NT2/D1 (cell line): ENCODE results near the gene ITGAL.

ENCODE experiments used
- SUZ12 ChIP-seq: IDR thresholded peaks from 2 replicates; pipeline ENCODE4 v1.6.1; 2011; ENCODE audit not compliant: insufficient read length, insufficient read depth; ENCODE audit errors: extremely low read depth
- YY1 ChIP-seq: IDR thresholded peaks from 2 replicates; pipeline ENCODE4 v1.6.1; 2011; ENCODE audit not compliant: insufficient read length, insufficient read depth
- ZNF274 ChIP-seq: IDR thresholded peaks from 2 replicates; pipeline ENCODE4 v1.6.1; 2011; ENCODE audit warnings: mild to moderate bottlenecking, low read depth, low read length

DNA sequence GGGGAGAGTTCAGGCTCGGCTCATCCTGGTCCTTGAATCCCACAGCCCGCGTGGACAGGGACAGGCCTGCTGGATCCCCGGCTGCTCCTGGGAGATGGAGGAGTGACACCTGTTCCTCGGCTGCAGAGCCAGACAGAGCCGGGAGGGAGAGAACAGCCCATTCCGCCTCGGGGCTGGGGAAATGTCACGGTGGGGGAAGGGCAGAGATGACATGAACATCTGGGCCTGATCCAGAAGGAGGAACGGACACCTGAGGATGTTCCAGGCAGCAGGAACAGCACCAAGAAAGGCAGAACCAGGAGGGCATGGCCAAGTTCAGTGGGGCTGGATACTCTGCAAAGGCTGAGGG lies 83.6 kb downstream of the ITGAL start:
- TF ChIP-seq YY1, result no peak
- TF ChIP-seq ZNF274, result no peak
- no peak for TF ChIP-seq SUZ12
